Loucy (cell line): Measurements from ENCODE around the gene EFNB2.

Experiments
- H2AFZ ChIP-seq: fragments of 200-600 bp; sonication (generic); 2 replicates; pipeline ENCODE4 v1.6.0; 2016; ENCODE audit warnings: antibody characterized with exemption, mild to moderate bottlenecking, low read length, moderate library complexity
- H3F3A ChIP-seq: fragments of 200-600 bp; 2 replicates; pipeline ENCODE4 v1.6.0; 2016; ENCODE audit warnings: antibody characterized with exemption, low read depth, mild to moderate bottlenecking
- H3K27me3 ChIP-seq: fragments of 200-600 bp; sonication (generic); 2 replicates; pipeline ENCODE4 v1.6.1; 2014; ENCODE audit warnings: low read length, mild to moderate bottlenecking; ENCODE audit not compliant: insufficient read depth, poor library complexity, severe bottlenecking
- H3K36me3 ChIP-seq: fragments of 200-600 bp; sonication (generic); 2 replicates; pipeline ENCODE4 v1.6.1; 2016; ENCODE audit warnings: low read length; ENCODE audit not compliant: insufficient read depth
- H3K4me1 ChIP-seq: fragments of 200-600 bp; sonication (generic); 2 replicates; pipeline ENCODE4 v1.5.1; 2014; ENCODE audit warnings: low read length, mild to moderate bottlenecking; ENCODE audit not compliant: insufficient read depth, poor library complexity, severe bottlenecking
- H3K4me2 ChIP-seq: fragments of 200-600 bp; sonication (generic); 2 replicates; pipeline ENCODE4 v1.6.0; 2014; ENCODE audit warnings: antibody characterized with exemption, low read length, low read depth, mild to moderate bottlenecking; ENCODE audit not compliant: poor library complexity, severe bottlenecking
- H3K4me3 ChIP-seq: fragments of 200-600 bp; sonication (generic); 2 replicates; pipeline ENCODE4 v1.5.1; 2014; ENCODE audit warnings: low read length, mild to moderate bottlenecking, mixed read lengths; ENCODE audit not compliant: poor library complexity, severe bottlenecking
- H3K79me2 ChIP-seq: fragments of 200-600 bp; sonication (generic); 2 replicates; pipeline ENCODE4 v1.6.1; 2014; ENCODE audit warnings: low read length; ENCODE audit not compliant: insufficient read depth
- H3K9ac ChIP-seq: fragments of 200-600 bp; sonication (generic); 2 replicates; pipeline ENCODE4 v1.6.0; 2014; ENCODE audit warnings: mild to moderate bottlenecking, low read depth, low read length, moderate library complexity; ENCODE audit not compliant: poor library complexity, severe bottlenecking
- H3K9me2 ChIP-seq: fragments of 200-600 bp; sonication (generic); replicated peaks from 2 replicates; pipeline ENCODE4 v1.6.1; 2016; ENCODE audit warnings: low read depth, low read length, mixed read lengths
- H3K9me3 ChIP-seq: fragments of 200-600 bp; sonication (generic); 2 replicates; pipeline ENCODE4 v1.6.1; 2014; ENCODE audit warnings: mild to moderate bottlenecking, antibody characterized with exemption, low read length, low read depth; ENCODE audit not compliant: insufficient read depth
- H4K20me1 ChIP-seq: fragments of 200-600 bp; sonication (generic); 2 replicates; pipeline ENCODE4 v1.6.0; 2014; ENCODE audit warnings: antibody characterized with exemption, low read length, mild to moderate bottlenecking; ENCODE audit not compliant: insufficient read depth, poor library complexity, severe bottlenecking
- CTCF ChIP-seq: fragments of 200-600 bp; sonication (generic); conservative IDR thresholded peaks from 2 replicates; pipeline ENCODE4 v1.5.1; 2014; ENCODE audit warnings: mild to moderate bottlenecking, antibody characterized with exemption, low read length
- EZH2phosphoT487 ChIP-seq: fragments of 200-600 bp; IDR thresholded peaks from 2 replicates; pipeline ENCODE4 v1.6.1; 2018; ENCODE audit warnings: antibody characterized with exemption, mild to moderate bottlenecking, moderate library complexity, borderline replicate concordance

The EFNB2 gene

GRCh38 chr13:106445996-106446395, 89.5 kb downstream of the EFNB2 start:
- H3K9me3 ChIP-seq, result no peaks in the 10 kb centered on the region; the same call in 1 of the 2 replicates
- no peaks in the 10 kb centered on the region for H3K79me2 ChIP-seq
- H3K9ac ChIP-seq, result no peak overlapping the region
- no peaks in the 10 kb centered on the region for H3K36me3 ChIP-seq
- H3K9me2 ChIP-seq, result no peaks in the 10 kb centered on the region
- no peak for TF ChIP-seq CTCF
- no peak for TF ChIP-seq EZH2phosphoT487
- H3K4me3 ChIP-seq, result no peak overlapping the region
- no peaks in the 10 kb centered on the region for H4K20me1 ChIP-seq
- no peak overlapping the region for H2AFZ ChIP-seq
- no peak overlapping the region for H3K4me2 ChIP-seq
- H3K4me1 ChIP-seq, result no peaks in the 10 kb centered on the region
- no peaks in the 10 kb centered on the region for H3F3A ChIP-seq
- H3K27me3 ChIP-seq, result no peaks in the 10 kb centered on the region

GRCh38 chr13:106443607-106444322, 91.7 kb downstream of the EFNB2 start:
- TF ChIP-seq EZH2phosphoT487 (no peak), CTCF (no peak)
- Histone ChIP-seq H3K36me3 (no peaks in the 10 kb centered on the region), H3K4me3 (no peak overlapping the region), H3K4me2 (no peak overlapping the region), H3F3A (no peaks in the 10 kb centered on the region), H2AFZ (no peak overlapping the region), H3K27me3 (no peaks in the 10 kb centered on the region), H3K9me3 (no peaks in the 10 kb centered on the region; the same call in 1 of the 2 replicates), H3K9ac (no peak overlapping the region), H4K20me1 (no peaks in the 10 kb centered on the region), H3K79me2 (no peaks in the 10 kb centered on the region), H3K9me2 (no peaks in the 10 kb centered on the region), H3K4me1 (no peaks in the 10 kb centered on the region)

GRCh38 chr13:106440866-106441265, 94.6 kb downstream of the EFNB2 start:
- Histone ChIP-seq H3K9me2 (no peaks in the 10 kb centered on the region), H3K79me2 (no peaks in the 10 kb centered on the region), H3K27me3 (no peaks in the 10 kb centered on the region), H3K36me3 (no peaks in the 10 kb centered on the region), H3F3A (no peaks in the 10 kb centered on the region), H3K4me3 (no peak overlapping the region), H3K9ac (no peak overlapping the region), H3K4me1 (no peaks in the 10 kb centered on the region), H3K4me2 (no peak overlapping the region), H4K20me1 (no peaks in the 10 kb centered on the region), H2AFZ (no peak overlapping the region), H3K9me3 (no peaks in the 10 kb centered on the region)
- TF ChIP-seq EZH2phosphoT487 (no peak), CTCF (no peak)
